Measurements from ENCODE around the gene RAB9A. TPM values are rescaled to one million over a fixed set of nuclear protein-coding genes. Genes with fewer than 3 reads are reported as not detected.

RAB9A gene
- total and polyA plus RNA-seq, 11 donors: 6.8 to 34.2 (median 21.7) TPM

DNA sequence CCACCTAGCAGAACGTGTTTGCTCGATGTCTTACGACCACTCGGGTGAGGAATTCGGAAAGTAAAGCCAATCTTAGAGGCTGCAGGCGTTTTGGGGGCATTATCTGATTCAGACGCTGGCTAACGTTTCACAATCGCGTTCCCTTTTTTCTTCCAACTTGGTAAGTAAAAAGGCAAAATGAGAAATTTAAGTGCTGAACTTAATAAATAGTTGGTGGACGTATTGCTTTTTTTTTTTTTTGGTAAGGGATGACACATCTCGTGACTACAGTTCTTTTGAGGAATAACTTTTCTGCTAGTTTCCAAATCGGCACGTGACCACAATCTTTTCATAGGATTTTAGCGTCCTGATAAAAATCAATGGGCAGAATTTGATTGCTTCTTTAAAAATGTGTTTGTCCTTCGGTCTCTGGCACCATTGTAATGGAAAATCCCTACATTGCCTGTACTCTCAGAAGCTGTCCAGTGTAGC, 848 bp downstream of the RAB9A start:
- WGBS, 4 donors: 0 to 13% (median 5%) methylated on average over 16 of the region's 16 CpGs
- DNase-seq: no peak
- no peaks in the 10 kb centered on the region for H3K9me3 ChIP-seq
- peak overlapping the region; percentile 39 to 87 (median 72) for H3K4me3 ChIP-seq
- TF ChIP-seq POLR2A (IDR thresholded peaks at IDR 0.05): no peak
- TF ChIP-seq, protein P1, sequence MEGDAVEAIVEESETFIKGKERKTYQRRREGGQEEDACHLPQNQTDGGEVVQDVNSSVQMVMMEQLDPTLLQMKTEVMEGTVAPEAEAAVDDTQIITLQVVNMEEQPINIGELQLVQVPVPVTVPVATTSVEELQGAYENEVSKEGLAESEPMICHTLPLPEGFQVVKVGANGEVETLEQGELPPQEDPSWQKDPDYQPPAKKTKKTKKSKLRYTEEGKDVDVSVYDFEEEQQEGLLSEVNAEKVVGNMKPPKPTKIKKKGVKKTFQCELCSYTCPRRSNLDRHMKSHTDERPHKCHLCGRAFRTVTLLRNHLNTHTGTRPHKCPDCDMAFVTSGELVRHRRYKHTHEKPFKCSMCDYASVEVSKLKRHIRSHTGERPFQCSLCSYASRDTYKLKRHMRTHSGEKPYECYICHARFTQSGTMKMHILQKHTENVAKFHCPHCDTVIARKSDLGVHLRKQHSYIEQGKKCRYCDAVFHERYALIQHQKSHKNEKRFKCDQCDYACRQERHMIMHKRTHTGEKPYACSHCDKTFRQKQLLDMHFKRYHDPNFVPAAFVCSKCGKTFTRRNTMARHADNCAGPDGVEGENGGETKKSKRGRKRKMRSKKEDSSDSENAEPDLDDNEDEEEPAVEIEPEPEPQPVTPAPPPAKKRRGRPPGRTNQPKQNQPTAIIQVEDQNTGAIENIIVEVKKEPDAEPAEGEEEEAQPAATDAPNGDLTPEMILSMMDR (IDR thresholded peaks at IDR 0.05): no peak
- H3K36me3 ChIP-seq: no peaks in the 10 kb centered on the region
- H3K27ac ChIP-seq: peak overlapping the region; percentile 87 to 96 (median 92)
- intact Hi-C loops (cut with DNase I): loop anchor here in 3 of 10 donors (2.0 to 5.0 kb wide), 2 partner anchors 43 to 45 kb away; partner anchors contain the start of genes OFD1 (in 3 of the 3) and TRAPPC2 (in 3 of the 3)
- peaks cover 0 to 54% (median 0%) of the 10 kb centered on the region in 9 donors for H3K27me3 ChIP-seq
- ATAC-seq: no peak
- peaks cover 0 to 45% (median 24%) of the 10 kb centered on the region in 12 donors for H3K4me1 ChIP-seq

GRCh38 chrX:13690836-13691235, 1.9 kb downstream of the RAB9A start:
- intact Hi-C loops (cut with DNase I): no loop called here
- Histone ChIP-seq H3K27me3 (peaks cover 0 to 58% (median 0%) of the 10 kb centered on the region in 9 donors), H3K36me3 (no peaks in the 10 kb centered on the region), H3K9me3 (no peaks in the 10 kb centered on the region), H3K27ac (peak overlapping the region in 2 of 12 donors; percentile 89 to 96), H3K4me1 (peaks cover 0 to 56% (median 29%) of the 10 kb centered on the region in 12 donors), H3K4me3 (peak overlapping the region in 9 of 12 donors; percentile 68 to 87 (median 75))
- 54 to 66% (median 62%) methylated on average over 3 of the region's 3 CpGs for WGBS, 4 donors
- DNase-seq (no peak), ATAC-seq (no peak)
- TF ChIP-seq, protein P1 (IDR thresholded peaks at IDR 0.05): no peak
- no peak for TF ChIP-seq POLR2A (IDR thresholded peaks at IDR 0.05)

- WGBS, 4 donors: 67 to 78% (median 74%) methylated on average over 7 of the region's 7 CpGs
- Histone ChIP-seq H3K36me3 (no peaks in the 10 kb centered on the region), H3K9me3 (no peaks in the 10 kb centered on the region), H3K27me3 (peaks cover 0 to 60% (median 0%) of the 10 kb centered on the region in 9 donors), H3K4me3 (no peak overlapping the region), H3K27ac (no peak overlapping the region), H3K4me1 (peaks cover 0 to 57% (median 31%) of the 10 kb centered on the region in 12 donors)
- intact Hi-C loops (cut with DNase I): no loop called here
- no peak for TF ChIP-seq POLR2A (IDR thresholded peaks at IDR 0.05)
- TF ChIP-seq, protein P1 (IDR thresholded peaks at IDR 0.05): no peak
- ATAC-seq: no peak
- DNase-seq: no peak
Observed at GRCh38 chrX:13691841-13692371, 3.0 kb downstream of the RAB9A start.

DNA sequence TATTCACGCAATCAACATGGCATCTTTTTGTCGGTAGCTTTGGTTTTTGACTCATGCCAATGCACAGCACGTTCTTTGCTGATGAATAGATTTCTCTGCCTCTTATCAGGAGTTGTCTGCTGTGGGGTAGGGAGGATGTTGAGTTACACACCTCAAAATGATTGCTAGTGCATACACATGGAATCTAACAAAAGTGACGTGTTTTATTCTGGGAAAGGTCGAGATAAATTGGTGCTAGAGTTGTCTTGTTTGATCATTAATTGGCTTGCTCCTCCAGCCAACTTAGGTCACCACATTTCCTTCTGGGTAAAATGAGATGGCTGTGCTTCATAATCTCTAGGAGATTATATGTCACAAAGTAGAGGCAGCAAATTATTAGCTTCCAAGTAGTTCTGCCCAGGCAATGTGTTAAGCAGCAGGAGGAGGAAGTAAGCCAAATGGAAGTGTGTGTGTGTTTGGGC, 3.9 kb downstream of the RAB9A start:
- Histone ChIP-seq H3K4me1 (peaks cover 0 to 60% (median 31%) of the 10 kb centered on the region in 12 donors), H3K9me3 (no peaks in the 10 kb centered on the region), H3K27me3 (peaks cover 0 to 54% (median 0%) of the 10 kb centered on the region in 9 donors), H3K36me3 (no peaks in the 10 kb centered on the region), H3K4me3 (no peak overlapping the region), H3K27ac (no peak overlapping the region)
- 49 to 61% (median 57%) methylated on average over 5 of the region's 5 CpGs for WGBS, 4 donors
- TF ChIP-seq, protein P1 (IDR thresholded peaks at IDR 0.05): no peak
- TF ChIP-seq POLR2A (IDR thresholded peaks at IDR 0.05): no peak
- intact Hi-C loops (cut with DNase I): loop anchor here in 1 of 10 donors (1.0 kb wide), 1 partner anchor 12 kb away; no protein-coding TSS in a partner anchor
- ATAC-seq (no peak), DNase-seq (no peak)
